Measurements from ENCODE around the gene RCAN1.
"Not testable (repeated sequence)": the region's sequence is repeated elsewhere in the genome, so short reads cannot be mapped to it uniquely, and the experiment has no call there.

DNA sequence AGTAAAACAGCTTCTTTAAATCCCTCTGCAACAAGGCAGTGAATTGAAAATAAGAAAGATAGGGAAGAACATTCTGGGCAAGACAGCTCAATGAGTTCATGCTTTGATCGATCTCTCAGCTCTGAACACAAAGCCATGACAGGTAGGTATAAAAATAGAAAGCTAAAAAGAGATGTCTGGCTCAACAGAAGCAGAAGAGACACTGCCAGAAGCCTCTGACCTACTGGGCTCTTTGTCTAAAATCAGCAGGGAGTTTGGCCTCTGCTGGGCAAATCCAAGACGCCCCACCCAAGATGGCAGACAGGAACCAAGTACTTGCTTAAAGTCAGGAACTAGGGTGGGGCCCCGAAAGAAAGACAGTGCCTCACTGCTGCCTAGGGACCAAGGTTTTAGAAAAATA is 147.6 kb downstream of the RCAN1 start:
- TF ChIP-seq POLR2A (IDR thresholded peaks at IDR 0.05), result not testable (repeated sequence)
- TF ChIP-seq, protein P1, sequence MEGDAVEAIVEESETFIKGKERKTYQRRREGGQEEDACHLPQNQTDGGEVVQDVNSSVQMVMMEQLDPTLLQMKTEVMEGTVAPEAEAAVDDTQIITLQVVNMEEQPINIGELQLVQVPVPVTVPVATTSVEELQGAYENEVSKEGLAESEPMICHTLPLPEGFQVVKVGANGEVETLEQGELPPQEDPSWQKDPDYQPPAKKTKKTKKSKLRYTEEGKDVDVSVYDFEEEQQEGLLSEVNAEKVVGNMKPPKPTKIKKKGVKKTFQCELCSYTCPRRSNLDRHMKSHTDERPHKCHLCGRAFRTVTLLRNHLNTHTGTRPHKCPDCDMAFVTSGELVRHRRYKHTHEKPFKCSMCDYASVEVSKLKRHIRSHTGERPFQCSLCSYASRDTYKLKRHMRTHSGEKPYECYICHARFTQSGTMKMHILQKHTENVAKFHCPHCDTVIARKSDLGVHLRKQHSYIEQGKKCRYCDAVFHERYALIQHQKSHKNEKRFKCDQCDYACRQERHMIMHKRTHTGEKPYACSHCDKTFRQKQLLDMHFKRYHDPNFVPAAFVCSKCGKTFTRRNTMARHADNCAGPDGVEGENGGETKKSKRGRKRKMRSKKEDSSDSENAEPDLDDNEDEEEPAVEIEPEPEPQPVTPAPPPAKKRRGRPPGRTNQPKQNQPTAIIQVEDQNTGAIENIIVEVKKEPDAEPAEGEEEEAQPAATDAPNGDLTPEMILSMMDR (IDR thresholded peaks at IDR 0.05), result not testable (repeated sequence)
